Ascending aorta (tissue), 2 donors: ENCODE measurements around the gene ASZ1. TPM values are rescaled to one million over a fixed set of nuclear protein-coding genes. Genes with fewer than 3 reads are reported as not detected.

ENCODE experiments used
- DNase-seq, 2 donors: peaks; one replicate each; pipeline ENCODE4 v3.0.0-alpha.2; 2019; ENCODE audit warnings: low spot score in 2 of 2
- H3K27ac ChIP-seq, 2 donors: fragments of 200-600 bp; sonication (generic); one replicate each; pipeline ENCODE4 v1.5.1; 2016 to 2017; ENCODE audit warnings: mild to moderate bottlenecking in 1 of 2
- H3K27me3 ChIP-seq: fragments of 200-600 bp; sonication (generic); one replicate; pipeline ENCODE4 v1.5.1; 2017
- H3K36me3 ChIP-seq, 2 donors: fragments of 200-600 bp; sonication (generic); one replicate each; pipeline ENCODE4 v1.5.1; 2016
- H3K4me1 ChIP-seq, 2 donors: fragments of 200-600 bp; sonication (generic); one replicate each; pipeline ENCODE4 v1.5.1; 2016 to 2017; ENCODE audit warnings: mild to moderate bottlenecking in 1 of 2
- H3K4me3 ChIP-seq, 2 donors: fragments of 200-600 bp; sonication (generic); one replicate each; pipeline ENCODE4 v1.5.1; 2016 to 2017; ENCODE audit warnings: mild to moderate bottlenecking in 1 of 2
- H3K9me3 ChIP-seq, 2 donors: fragments of 200-600 bp; sonication (generic); one replicate each; pipeline ENCODE4 v1.5.1; 2016
- intact Hi-C: fragments of 100-400 bp; cut with DNase I; formaldehyde crosslinking; loops from one replicate; pipeline ENCODE4 v1.15.1; 2023
- total RNA-seq: library from RNA; depleted of rRNA; stranded (reverse); fragments of >200 nt; gene quantifications from one replicate; pipeline ENCODE4 v1.1.0, GENCODE V29; 2016
- TF ChIP-seq, protein P1 (sequence below), 3 experiments: fragments of 200-600 bp in 2 of 3; fragments of 450-650 bp in 1 of 3; sonication (generic) in 2 of 3; IDR thresholded peaks; one replicate each; pipeline ENCODE4 v1.5.1; 2016 to 2019; ENCODE audit warnings: antibody characterized with exemption in 3 of 3, mild to moderate bottlenecking in 1 of 3, moderate library complexity in 1 of 3

ASZ1 gene
- total RNA-seq, 1 donor from 2014 or later = not detected

- H3K27ac ChIP-seq = no peak overlapping the region
- TF ChIP-seq, protein P1, sequence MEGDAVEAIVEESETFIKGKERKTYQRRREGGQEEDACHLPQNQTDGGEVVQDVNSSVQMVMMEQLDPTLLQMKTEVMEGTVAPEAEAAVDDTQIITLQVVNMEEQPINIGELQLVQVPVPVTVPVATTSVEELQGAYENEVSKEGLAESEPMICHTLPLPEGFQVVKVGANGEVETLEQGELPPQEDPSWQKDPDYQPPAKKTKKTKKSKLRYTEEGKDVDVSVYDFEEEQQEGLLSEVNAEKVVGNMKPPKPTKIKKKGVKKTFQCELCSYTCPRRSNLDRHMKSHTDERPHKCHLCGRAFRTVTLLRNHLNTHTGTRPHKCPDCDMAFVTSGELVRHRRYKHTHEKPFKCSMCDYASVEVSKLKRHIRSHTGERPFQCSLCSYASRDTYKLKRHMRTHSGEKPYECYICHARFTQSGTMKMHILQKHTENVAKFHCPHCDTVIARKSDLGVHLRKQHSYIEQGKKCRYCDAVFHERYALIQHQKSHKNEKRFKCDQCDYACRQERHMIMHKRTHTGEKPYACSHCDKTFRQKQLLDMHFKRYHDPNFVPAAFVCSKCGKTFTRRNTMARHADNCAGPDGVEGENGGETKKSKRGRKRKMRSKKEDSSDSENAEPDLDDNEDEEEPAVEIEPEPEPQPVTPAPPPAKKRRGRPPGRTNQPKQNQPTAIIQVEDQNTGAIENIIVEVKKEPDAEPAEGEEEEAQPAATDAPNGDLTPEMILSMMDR (IDR thresholded peaks at IDR 0.05) = no peak
- no peak overlapping the region for H3K4me3 ChIP-seq
- H3K36me3 ChIP-seq = no peaks in the 10 kb centered on the region
- DNase-seq = no peak
- no peaks in the 10 kb centered on the region for H3K9me3 ChIP-seq
- no peaks in the 10 kb centered on the region for H3K27me3 ChIP-seq
- intact Hi-C loops = loop anchor here (10.0 kb wide), 1 partner anchor 63 kb away; no protein-coding TSS in a partner anchor
- H3K4me1 ChIP-seq = no peaks in the 10 kb centered on the region
Measured at GRCh38 chr7:117338020-117338419, 89.3 kb downstream of the ASZ1 start.

GRCh38 chr7:117333168-117333567 is 94.1 kb downstream of the ASZ1 start:
- DNase-seq = no peak
- H3K36me3 ChIP-seq = no peaks in the 10 kb centered on the region
- H3K9me3 ChIP-seq = no peaks in the 10 kb centered on the region
- H3K4me3 ChIP-seq = no peak overlapping the region
- intact Hi-C loops = loop anchor here (10.0 kb wide), 1 partner anchor 58 kb away; no protein-coding TSS in a partner anchor
- no peaks in the 10 kb centered on the region for H3K27me3 ChIP-seq
- no peaks in the 10 kb centered on the region for H3K4me1 ChIP-seq
- no peak overlapping the region for H3K27ac ChIP-seq
- TF ChIP-seq, protein P1 (IDR thresholded peaks at IDR 0.05) = no peak

DNA sequence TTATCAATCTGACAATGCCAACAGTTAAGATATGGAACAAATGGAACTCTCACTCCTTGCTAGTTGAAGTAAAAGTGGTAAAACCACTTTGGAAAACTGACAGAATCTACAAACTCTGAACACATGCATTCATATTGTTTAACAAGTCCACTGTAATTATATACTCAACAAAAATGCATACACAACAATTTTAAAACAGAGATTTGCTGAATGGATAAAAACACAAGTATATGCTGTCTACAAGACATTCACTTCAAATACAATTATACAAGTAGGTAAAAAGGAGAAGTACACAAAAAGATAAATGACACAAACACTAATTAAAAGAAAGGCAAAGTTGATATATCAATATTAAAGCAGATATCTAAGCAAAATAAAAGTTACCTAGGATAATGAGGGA is 95.3 kb downstream of the ASZ1 start:
- Histone ChIP-seq H3K9me3 (no peaks in the 10 kb centered on the region), H3K4me3 (no peak overlapping the region), H3K4me1 (no peaks in the 10 kb centered on the region), H3K27ac (no peak overlapping the region), H3K27me3 (no peaks in the 10 kb centered on the region), H3K36me3 (no peaks in the 10 kb centered on the region)
- DNase-seq = no peak
- intact Hi-C loops = loop anchor here (10.0 kb wide), 1 partner anchor 57 kb away; no protein-coding TSS in a partner anchor
- TF ChIP-seq, protein P1 (IDR thresholded peaks at IDR 0.05) = no peak

- H3K27me3 ChIP-seq = no peaks in the 10 kb centered on the region
- TF ChIP-seq, protein P1 (IDR thresholded peaks at IDR 0.05) = no peak
- intact Hi-C loops = no loop called here
- H3K4me3 ChIP-seq = no peak overlapping the region
- DNase-seq = no peak
- H3K27ac ChIP-seq = no peak overlapping the region
- no peaks in the 10 kb centered on the region for H3K9me3 ChIP-seq
- H3K36me3 ChIP-seq = no peaks in the 10 kb centered on the region
- H3K4me1 ChIP-seq = peaks cover 0 to 4% of the 10 kb centered on the region in 2 donors
Measured at GRCh38 chr7:117325836-117326235, 101.5 kb downstream of the ASZ1 start.

DNA sequence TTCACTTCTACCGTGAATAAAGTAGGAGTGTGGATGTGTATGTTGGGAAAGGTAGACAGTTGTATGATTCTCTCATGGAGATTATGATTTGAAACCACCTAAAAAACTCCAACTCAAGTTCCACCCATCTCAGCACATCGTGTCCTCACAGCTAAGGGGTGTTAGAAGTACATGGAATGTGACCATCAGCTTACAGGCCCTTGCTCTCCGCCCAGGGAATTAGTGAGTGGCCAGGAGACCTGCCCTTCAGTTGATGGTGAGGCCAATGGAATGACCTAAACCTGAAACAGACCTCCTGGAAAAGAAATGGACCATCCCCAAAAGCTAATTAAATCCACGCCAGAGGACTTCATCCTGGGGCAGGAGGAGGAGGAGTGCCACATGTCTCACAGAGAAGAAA is 102.3 kb downstream of the ASZ1 start:
- TF ChIP-seq, protein P1 (IDR thresholded peaks at IDR 0.05) = no peak
- H3K36me3 ChIP-seq = no peaks in the 10 kb centered on the region
- H3K4me3 ChIP-seq = peak overlapping the region; percentile 61 to 67
- no peak for DNase-seq
- H3K4me1 ChIP-seq = peaks cover 0 to 4% of the 10 kb centered on the region in 2 donors
- H3K9me3 ChIP-seq = no peaks in the 10 kb centered on the region
- H3K27ac ChIP-seq = peak overlapping the region in 1 of 2 donors; percentile 18
- H3K27me3 ChIP-seq = no peaks in the 10 kb centered on the region
- intact Hi-C loops = no loop called here
